Mammary microvascular endothelial cell (primary cell): ENCODE results near the gene MKNK2. TPM values are rescaled to one million over a fixed set of nuclear protein-coding genes. Genes with fewer than 3 reads are reported as not detected.

ENCODE experiments used
- total RNA-seq: library from RNA; depleted of rRNA; stranded (reverse); fragments of >200 nt; gene quantifications from 2 replicates; pipeline ENCODE4 v1.2.3, GENCODE V29; 2015

MKNK2 gene
- 84.6 and 90.2 TPM in 2 replicates for total RNA-seq

DNA sequence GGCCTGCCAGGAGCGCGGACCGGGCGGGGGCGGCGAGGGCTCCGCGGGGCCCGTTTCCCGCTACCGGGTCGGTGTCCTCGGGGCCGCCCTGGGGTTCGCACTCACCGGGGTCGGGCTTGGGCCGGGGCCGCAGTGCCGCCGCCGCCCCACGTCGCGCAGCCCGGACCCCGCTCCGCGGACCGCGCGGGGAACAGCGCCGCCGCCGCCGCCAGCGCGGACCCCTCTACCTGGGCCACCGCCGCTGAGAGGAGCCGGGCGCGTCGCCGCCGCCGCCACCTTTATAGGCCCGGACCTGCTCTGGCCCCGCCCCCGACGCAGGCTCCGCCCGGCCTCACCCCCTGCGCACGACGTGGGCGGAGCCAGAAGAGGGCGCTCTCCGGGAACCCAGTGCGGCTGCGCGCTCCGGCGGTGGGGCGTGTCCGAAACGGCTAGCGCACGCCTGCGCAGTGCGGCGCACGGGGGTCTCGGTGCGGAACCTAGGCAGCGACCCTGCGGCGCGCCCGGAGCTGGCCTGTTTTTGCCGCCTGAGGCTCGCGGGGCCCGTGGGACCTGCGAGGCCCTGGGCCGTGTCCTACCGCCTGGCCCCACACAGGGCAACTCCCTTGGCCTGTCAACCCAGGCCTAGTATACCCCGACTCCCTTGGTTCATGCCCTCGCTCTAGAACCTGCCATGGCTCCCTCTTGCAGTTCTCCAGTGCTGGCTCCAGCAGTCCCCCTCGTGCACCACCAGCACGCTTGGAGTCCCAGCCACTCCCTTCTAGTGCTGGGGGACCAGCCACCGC, at the start of gene MKNK2:
Gene MKNK2 (minus strand): TSS at position 254 of the 782 bp plus-strand sequence. CDS start 393 bp downstream, outside the sequence.

DNA sequence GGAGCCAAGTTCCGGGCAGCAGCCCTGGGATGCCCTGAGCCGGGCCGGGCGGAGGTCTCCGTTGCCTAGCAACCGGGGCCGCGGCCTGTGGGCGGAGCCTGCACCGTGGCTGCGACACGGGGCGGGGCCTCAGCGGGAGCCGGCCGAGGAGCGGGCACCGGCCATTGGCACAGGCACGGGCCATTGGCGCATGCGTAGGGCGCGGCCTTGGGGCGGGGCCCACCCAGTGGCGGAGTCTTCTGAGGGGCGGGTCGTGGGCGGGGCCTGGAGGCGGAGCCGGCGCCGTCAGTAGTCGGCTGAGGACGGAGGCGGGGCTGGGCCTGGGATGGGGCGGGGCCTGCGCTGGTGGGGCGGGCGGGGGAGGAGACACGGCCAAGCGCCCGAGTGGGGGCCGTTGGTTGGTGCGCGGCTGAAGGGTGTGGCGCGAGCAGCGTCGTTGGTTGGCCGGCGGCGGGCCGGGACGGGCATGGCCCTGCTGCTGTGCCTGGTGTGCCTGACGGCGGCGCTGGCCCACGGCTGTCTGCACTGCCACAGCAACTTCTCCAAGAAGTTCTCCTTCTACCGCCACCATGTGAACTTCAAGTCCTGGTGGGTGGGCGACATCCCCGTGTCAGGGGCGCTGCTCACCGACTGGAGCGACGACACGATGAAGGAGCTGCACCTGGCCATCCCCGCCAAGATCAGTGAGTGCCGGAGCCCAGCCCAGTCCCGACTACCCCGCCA, 45.6 kb upstream of the MKNK2 start, which contains the start of gene IZUMO4:
Gene IZUMO4 (plus strand): TSS at position 436 of the 723 bp plus-strand sequence. CDS start 31 bp downstream, at position 467.

GRCh38 chr19:2096034-2096479, 45.0 kb upstream of the MKNK2 start, which contains the start of gene MOB3A:
Gene MOB3A, minus strand, starts transcription at chr19:2096326. Its CDS starts 17,766 bp downstream, at chr19:2078560.

GRCh38 chr19:2015608-2015950, 35.5 kb downstream of the MKNK2 start, which contains the start of gene BTBD2:
Gene BTBD2, minus strand, starts transcription at chr19:2015714. Its CDS starts 11 bp downstream, at chr19:2015703.

Other genes starting within 250 kb of the MKNK2 start
- 0.93 and 2.3 TPM in 2 replicates for gene ATP8B3, start 239.0 kb downstream of the MKNK2 start, total RNA-seq
- 12.6 and 14.9 TPM in 2 replicates for gene REXO1, start 202.8 kb downstream of the MKNK2 start, total RNA-seq
- gene KLF16, start 187.7 kb downstream of the MKNK2 start, total RNA-seq: 15.8 and 17.9 TPM in 2 replicates
- gene ABHD17A, start 165.7 kb downstream of the MKNK2 start, total RNA-seq: 162 and 184 TPM in 2 replicates
- gene ADAT3, start 145.8 kb downstream of the MKNK2 start, total RNA-seq: 5.5 and 12.1 TPM in 2 replicates
- gene SCAMP4, start 145.8 kb downstream of the MKNK2 start, total RNA-seq: 86.3 and 103 TPM in 2 replicates
- gene CSNK1G2, start 110.1 kb downstream of the MKNK2 start, total RNA-seq: 71.2 and 73.0 TPM in 2 replicates
- gene BTBD2, start 35.5 kb downstream of the MKNK2 start, total RNA-seq: 55.8 and 64.6 TPM in 2 replicates
- gene MOB3A, start 45.1 kb upstream of the MKNK2 start, total RNA-seq: 51.0 and 64.3 TPM in 2 replicates
- 0.20 and 0.25 TPM in 2 replicates for gene IZUMO4, start 45.7 kb upstream of the MKNK2 start, total RNA-seq
- gene AP3D1, start 100.3 kb upstream of the MKNK2 start, total RNA-seq: 113 and 121 TPM in 2 replicates
- gene DOT1L, start 112.7 kb upstream of the MKNK2 start, total RNA-seq: 12.1 and 15.2 TPM in 2 replicates
- 60.6 and 70.9 TPM in 2 replicates for gene PLEKHJ1, start 185.1 kb upstream of the MKNK2 start, total RNA-seq
- gene SF3A2, start 185.6 kb upstream of the MKNK2 start, total RNA-seq: 37.7 and 47.2 TPM in 2 replicates
- gene AMH, start 198.1 kb upstream of the MKNK2 start, total RNA-seq: 0.33 TPM in 1 of 2 replicates, not detected in the other
- not detected in 2 replicates for gene JSRP1, start 205.2 kb upstream of the MKNK2 start, total RNA-seq
- not detected in 2 replicates for gene PEAK3, start 230.9 kb upstream of the MKNK2 start, total RNA-seq